IgD-negative memory B cell (primary cell): ENCODE results near the gene ERGIC1. TPM values are rescaled to one million over a fixed set of nuclear protein-coding genes. Genes with fewer than 3 reads are reported as not detected.

Source experiments
- H3K27ac Mint-ChIP-seq, 3 donors: one replicate each; pipeline ENCODE4 v1.8.0; 2020 to 2022; ENCODE audit warnings: mild to moderate bottlenecking in 3 of 3, mixed read lengths in 3 of 3, moderate library complexity in 1 of 3
- H3K27me3 Mint-ChIP-seq: one replicate; pipeline ENCODE4 v1.8.0; 2021; ENCODE audit warnings: mixed read lengths
- H3K36me3 Mint-ChIP-seq: one replicate; pipeline ENCODE4 v1.8.0; 2020; ENCODE audit warnings: mild to moderate bottlenecking, mixed read lengths
- H3K4me1 Mint-ChIP-seq, 3 donors: one replicate each; pipeline ENCODE4 v1.8.0; 2020 to 2022; ENCODE audit warnings: mixed read lengths in 3 of 3, mild to moderate bottlenecking in 1 of 3
- H3K4me3 Mint-ChIP-seq, 4 donors: one replicate each; pipeline ENCODE4 v1.8.0; 2020 to 2022; ENCODE audit warnings: mild to moderate bottlenecking in 4 of 4, mixed read lengths in 4 of 4, moderate library complexity in 3 of 4
- H3K9me3 Mint-ChIP-seq, 3 donors: one replicate each; pipeline ENCODE4 v1.8.0; 2020 to 2021; ENCODE audit warnings: mixed read lengths in 3 of 3, mild to moderate bottlenecking in 1 of 3
- polyA plus RNA-seq: library from polyadenylated mRNA; unstranded; fragments of 300-500 nt; fragmentation: Illumina TruSeq; gene quantifications from one replicate; pipeline ENCODE4 v1.2.3, GENCODE V29; 2021

The ERGIC1 gene
- polyA plus RNA-seq, 1 donor from 2014 or later, result 55.8 TPM

DNA sequence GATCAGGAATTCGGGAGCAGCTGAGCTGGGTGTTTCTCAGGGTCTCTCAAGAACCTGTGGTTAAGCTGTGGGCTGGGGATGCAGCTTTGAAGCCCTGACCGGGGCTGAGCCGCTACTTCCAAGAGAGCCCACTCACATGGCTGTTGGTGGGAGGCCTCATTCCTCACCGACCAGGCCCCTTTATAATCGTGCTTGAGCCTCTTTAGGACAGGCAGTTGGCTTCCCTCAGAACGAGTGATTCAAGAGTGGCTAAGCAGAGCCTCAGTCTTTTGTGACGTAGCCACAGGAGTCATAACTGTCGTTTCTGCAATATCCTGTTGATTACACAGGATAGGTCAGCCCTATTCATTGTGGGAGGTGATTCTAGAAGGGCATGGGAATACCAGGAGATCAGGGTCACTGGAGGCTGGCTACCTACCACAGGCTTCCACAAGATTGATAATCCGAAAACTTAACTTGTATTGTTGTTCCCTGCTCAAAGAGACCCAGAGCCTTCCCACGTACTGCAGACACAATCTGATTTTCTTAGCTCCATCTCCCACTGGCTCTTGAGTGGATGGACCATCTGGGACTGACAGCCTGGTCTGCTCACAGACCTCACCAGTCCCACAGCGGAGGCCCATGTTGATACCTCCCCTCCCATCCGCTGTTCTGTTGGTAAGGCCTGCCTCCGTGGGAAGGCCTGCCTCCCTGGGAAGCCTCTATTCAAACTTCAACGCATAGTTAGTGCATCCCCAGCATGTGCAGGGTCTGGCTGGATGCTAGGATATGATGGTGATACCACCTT, 3.0 kb upstream of the ERGIC1 start:
- Mint-ChIP-seq H3K27me3 (no peaks in the 10 kb centered on the region), H3K27ac (peak overlapping the region in 1 of 3 donors; percentile 39), H3K4me3 (peak overlapping the region in 1 of 4 donors; percentile 81), H3K36me3 (no peaks in the 10 kb centered on the region), H3K4me1 (peaks cover 4 to 15% (median 14%) of the 10 kb centered on the region in 3 donors), H3K9me3 (peaks cover 0 to 4% (median 1%) of the 10 kb centered on the region in 3 donors)

DNA sequence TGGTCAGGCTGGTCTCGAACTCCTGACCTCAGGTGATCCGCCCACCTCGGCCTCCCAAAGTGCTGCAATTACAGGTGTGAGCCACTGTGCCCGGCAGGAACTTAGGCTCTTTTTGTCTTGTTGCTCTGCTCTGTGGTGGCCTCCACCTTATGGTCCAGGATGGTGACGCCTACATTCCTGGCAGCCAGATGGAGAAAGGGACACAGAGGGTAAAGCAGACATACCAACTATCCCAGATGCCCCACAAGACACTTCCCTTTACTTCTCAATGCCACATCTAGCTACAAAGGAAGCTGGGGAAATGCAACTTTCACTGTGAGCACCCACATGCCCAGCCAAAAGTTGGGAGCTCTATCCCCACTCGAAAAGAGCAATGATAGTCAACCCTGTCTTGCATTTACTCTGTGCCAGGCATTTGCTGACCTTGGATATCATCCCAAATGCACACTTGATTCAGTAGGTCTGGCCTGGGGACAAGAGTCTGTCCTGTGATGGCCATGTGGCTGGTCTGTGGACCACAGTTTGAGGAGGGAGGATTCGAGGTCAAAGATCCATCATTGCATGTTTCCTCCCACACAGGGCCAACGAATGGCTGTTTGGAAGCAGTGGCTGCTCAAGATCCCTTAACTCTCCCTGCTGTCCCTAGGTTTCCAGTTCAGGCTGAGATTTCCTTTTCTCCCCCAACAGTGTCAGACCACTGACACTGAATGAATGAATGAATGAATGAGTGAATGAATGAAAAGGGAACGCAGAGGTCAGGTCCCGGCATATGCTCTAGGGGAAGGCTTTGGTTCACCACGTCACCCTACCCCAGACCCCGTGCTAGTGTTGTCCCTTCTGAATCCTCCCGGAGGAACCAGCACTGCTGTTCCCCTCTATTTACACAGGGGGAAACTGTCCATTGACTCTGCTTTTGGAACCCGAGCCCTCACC, 1.4 kb upstream of the ERGIC1 start:
- no peaks in the 10 kb centered on the region for H3K36me3 Mint-ChIP-seq
- H3K27me3 Mint-ChIP-seq, result no peaks in the 10 kb centered on the region
- H3K27ac Mint-ChIP-seq, result peak overlapping the region; percentile 92 to 97 (median 95)
- H3K4me1 Mint-ChIP-seq, result peaks cover 14 to 28% (median 25%) of the 10 kb centered on the region in 3 donors
- H3K4me3 Mint-ChIP-seq, result peak overlapping the region; percentile 49 to 97 (median 82)
- peaks cover 0 to 1% (median 0%) of the 10 kb centered on the region in 3 donors for H3K9me3 Mint-ChIP-seq

DNA sequence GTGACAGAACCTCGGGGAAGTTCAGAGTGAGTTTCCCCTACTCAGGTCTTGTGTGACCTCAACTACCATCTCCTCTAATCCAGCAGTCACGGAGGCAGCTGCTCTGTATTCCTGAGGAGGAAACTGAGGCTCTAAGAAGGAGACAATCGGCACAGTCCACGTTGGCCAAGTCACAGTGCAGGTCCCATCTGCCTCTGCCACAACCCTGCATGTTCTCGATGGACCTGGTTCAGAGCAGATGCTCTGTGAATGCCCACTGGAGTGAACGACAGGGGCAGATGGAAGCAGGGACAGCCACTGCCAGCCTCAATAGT, 722 bp upstream of the ERGIC1 start:
- Mint-ChIP-seq H3K27me3 (no peaks in the 10 kb centered on the region), H3K27ac (peak overlapping the region; percentile 92 to 97 (median 95)), H3K4me1 (peaks cover 19 to 34% (median 29%) of the 10 kb centered on the region in 3 donors), H3K4me3 (peak overlapping the region; percentile 77 to 97 (median 92)), H3K9me3 (no peaks in the 10 kb centered on the region), H3K36me3 (no peaks in the 10 kb centered on the region)

GRCh38 chr5:172834415-172835289, 601 bp downstream of the ERGIC1 start:
- Mint-ChIP-seq H3K9me3 (no peaks in the 10 kb centered on the region), H3K27ac (peak overlapping the region; percentile 92 to 98 (median 96)), H3K4me1 (peaks cover 19 to 37% (median 29%) of the 10 kb centered on the region in 3 donors), H3K27me3 (no peaks in the 10 kb centered on the region), H3K4me3 (peak overlapping the region; percentile 77 to 96 (median 90)), H3K36me3 (no peaks in the 10 kb centered on the region)

- Mint-ChIP-seq H3K27me3 (no peaks in the 10 kb centered on the region), H3K9me3 (no peaks in the 10 kb centered on the region), H3K27ac (peak overlapping the region; percentile 92 to 98 (median 96)), H3K4me3 (peak overlapping the region; percentile 77 to 96 (median 90)), H3K4me1 (peaks cover 19 to 39% (median 29%) of the 10 kb centered on the region in 3 donors), H3K36me3 (no peaks in the 10 kb centered on the region)
Measured at GRCh38 chr5:172835290-172835993, 1.4 kb downstream of the ERGIC1 start.

GRCh38 chr5:172835994-172836356, 1.9 kb downstream of the ERGIC1 start:
- Mint-ChIP-seq H3K4me1 (peaks cover 19 to 43% (median 29%) of the 10 kb centered on the region in 3 donors), H3K27me3 (no peaks in the 10 kb centered on the region), H3K4me3 (peak overlapping the region; percentile 77 to 96 (median 90)), H3K36me3 (no peaks in the 10 kb centered on the region), H3K27ac (peak overlapping the region; percentile 92 to 98 (median 96)), H3K9me3 (no peaks in the 10 kb centered on the region)

DNA sequence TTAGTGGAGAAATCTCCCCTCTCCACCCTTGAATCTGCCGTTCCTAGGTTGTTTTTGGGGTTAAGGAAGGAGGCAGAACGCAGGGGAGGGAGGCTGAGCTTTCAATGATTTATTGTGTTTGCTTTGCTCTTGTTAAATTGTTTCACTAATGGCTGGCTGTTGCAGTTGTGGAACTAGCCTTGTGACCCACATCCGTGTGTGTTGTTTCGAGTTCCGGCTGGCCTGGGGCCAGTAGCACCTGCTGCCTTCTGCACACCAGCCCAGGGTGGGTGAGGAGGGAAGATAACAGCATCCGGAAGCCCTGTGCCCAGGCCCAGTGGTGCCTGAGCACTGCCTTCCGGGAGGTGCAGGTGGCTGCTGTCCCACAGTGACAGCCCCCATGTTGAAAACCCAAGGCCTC, 3.6 kb downstream of the ERGIC1 start:
- Mint-ChIP-seq H3K4me1 (peaks cover 25 to 47% (median 37%) of the 10 kb centered on the region in 3 donors), H3K27me3 (no peaks in the 10 kb centered on the region)

DNA sequence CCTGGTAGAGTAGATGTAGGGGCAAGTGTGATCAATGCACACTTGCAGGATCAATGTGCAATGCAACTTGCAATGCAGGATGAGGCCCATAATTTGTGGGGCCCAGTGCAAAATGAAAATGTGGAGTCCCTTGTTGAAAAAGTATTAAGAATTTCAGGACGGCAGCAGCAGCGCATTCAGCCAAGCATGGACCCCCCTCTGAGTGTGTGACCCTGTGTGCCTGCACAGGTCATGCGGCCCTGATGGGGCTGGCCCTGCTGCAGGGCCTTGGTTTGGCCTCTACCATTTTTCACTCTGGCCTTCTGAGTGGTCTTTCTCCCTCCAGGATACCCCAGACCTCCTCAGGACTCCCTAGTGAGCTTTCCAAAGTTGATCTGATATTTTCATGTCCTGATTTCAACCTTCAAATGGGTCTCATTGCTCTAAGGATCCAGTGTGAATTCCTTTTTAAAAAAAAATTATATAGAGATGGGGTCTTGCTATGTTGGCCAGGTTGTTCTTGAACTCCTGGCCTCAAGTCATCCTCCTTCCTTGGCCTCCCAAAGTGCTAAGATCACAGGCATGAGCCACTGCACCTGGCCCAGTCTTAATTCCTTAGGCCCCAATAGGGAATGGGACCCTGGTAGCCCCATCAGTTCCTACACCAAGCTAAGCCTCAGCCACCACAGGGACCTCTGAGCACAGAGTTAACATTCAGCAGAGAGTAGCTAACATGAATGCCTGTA, 4.3 kb downstream of the ERGIC1 start:
- peaks cover 5% of the 10 kb centered on the region for H3K36me3 Mint-ChIP-seq

More for the DNA sequence above, 3.6 kb downstream of the ERGIC1 start:
- peaks cover 4% of the 10 kb centered on the region for H3K36me3 Mint-ChIP-seq
- H3K4me3 Mint-ChIP-seq, result peak overlapping the region; percentile 77 to 94 (median 87)
- peak overlapping the region; percentile 92 to 98 (median 93) for H3K27ac Mint-ChIP-seq
- no peaks in the 10 kb centered on the region for H3K9me3 Mint-ChIP-seq

GRCh38 chr5:172839669-172840431, 5.8 kb downstream of the ERGIC1 start:
- H3K4me3 Mint-ChIP-seq, result peak overlapping the region in 2 of 4 donors; percentile 28 to 61
- H3K4me1 Mint-ChIP-seq, result peaks cover 23 to 50% (median 39%) of the 10 kb centered on the region in 3 donors
- H3K36me3 Mint-ChIP-seq, result peaks cover 6% of the 10 kb centered on the region
- no peaks in the 10 kb centered on the region for H3K9me3 Mint-ChIP-seq
- H3K27me3 Mint-ChIP-seq, result no peaks in the 10 kb centered on the region
- peak overlapping the region in 2 of 3 donors; percentile 64 to 82 for H3K27ac Mint-ChIP-seq

More for the DNA sequence above, 4.3 kb downstream of the ERGIC1 start:
- Mint-ChIP-seq H3K9me3 (no peaks in the 10 kb centered on the region), H3K27ac (peak overlapping the region; percentile 92 to 98 (median 93)), H3K4me3 (peak overlapping the region; percentile 77 to 94 (median 87)), H3K27me3 (no peaks in the 10 kb centered on the region), H3K4me1 (peaks cover 23 to 43% (median 34%) of the 10 kb centered on the region in 3 donors)

DNA sequence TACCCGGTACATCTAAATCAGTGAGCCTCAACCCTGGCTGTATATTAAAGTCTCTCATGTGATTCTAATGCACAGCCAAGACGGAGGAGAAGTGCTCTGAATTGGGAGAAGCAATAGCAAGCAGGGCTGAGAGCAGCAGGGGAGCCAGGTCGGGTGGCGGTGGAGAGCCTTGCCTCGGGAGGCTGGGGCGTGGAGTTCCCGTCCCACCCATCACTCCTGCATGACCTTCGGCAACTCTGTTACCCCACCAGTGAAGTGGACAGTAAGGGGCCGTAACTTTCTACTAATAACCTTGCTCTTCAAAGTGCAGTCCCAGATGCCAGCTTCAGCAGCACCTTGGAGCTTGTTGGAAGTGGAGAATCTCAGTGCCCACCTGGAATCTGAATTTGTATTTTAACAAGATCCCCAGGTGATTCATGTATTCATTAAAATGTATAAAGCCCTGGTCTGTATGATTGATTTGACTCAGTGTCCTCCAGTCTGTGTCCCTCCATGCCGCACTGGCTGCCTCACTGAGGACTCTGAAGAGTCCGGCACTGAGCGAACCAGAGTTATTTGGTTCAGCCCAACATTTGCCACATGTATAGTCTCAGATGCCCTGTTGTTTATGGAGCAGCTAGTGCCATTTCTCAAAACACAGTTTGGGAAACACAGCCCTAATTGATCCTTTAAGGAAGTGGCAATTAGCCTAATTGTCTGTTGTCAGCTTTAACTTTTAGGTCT, 6.5 kb downstream of the ERGIC1 start:
- peak overlapping the region in 2 of 4 donors; percentile 27 to 28 for H3K4me3 Mint-ChIP-seq
- H3K9me3 Mint-ChIP-seq, result no peaks in the 10 kb centered on the region
- peak overlapping the region; percentile 53 to 82 (median 64) for H3K27ac Mint-ChIP-seq
- H3K4me1 Mint-ChIP-seq, result peaks cover 25 to 52% (median 38%) of the 10 kb centered on the region in 3 donors
- H3K27me3 Mint-ChIP-seq, result no peaks in the 10 kb centered on the region
- H3K36me3 Mint-ChIP-seq, result peaks cover 6% of the 10 kb centered on the region

DNA sequence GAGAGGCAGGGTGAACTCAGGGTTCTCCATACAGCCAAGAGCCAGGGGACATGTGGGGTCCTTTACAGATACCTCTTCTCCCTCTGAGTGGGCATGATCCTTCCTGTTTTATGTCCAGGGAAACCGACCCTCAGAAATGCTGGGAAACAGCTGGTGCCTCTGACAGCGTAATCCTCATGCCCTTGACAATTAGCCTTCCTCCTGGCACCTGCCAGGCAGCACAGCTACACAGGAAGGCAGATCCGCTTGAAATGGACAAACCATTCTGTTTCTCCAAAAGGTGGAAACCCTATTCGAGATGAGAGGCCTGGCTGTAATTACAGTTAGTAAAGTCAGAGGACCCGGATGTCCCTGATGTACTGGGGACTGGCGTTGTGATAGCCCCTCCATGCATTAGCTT, 7.2 kb downstream of the ERGIC1 start:
- H3K27ac Mint-ChIP-seq, result peak overlapping the region in 2 of 3 donors; percentile 59 to 82
- H3K4me1 Mint-ChIP-seq, result peaks cover 26 to 52% (median 34%) of the 10 kb centered on the region in 3 donors
- peak overlapping the region in 1 of 4 donors; percentile 5 for H3K4me3 Mint-ChIP-seq
- no peaks in the 10 kb centered on the region for H3K27me3 Mint-ChIP-seq
- no peaks in the 10 kb centered on the region for H3K9me3 Mint-ChIP-seq
- H3K36me3 Mint-ChIP-seq, result peaks cover 7% of the 10 kb centered on the region
